Esophagus muscularis mucosa (tissue), 4 donors: Measurements from ENCODE around the gene STK33.

Source experiments
- CTCF ChIP-seq, 3 experiments: fragments of 200-600 bp in 2 of 3; fragments of 450-650 bp in 1 of 3; sonication (generic) in 2 of 3; IDR thresholded peaks; one replicate each; pipeline ENCODE4 v1.5.1; 2017 to 2019; ENCODE audit warnings: antibody characterized with exemption in 3 of 3, mild to moderate bottlenecking in 2 of 3, moderate library complexity in 1 of 3
- EP300 ChIP-seq: sonication (generic); formaldehyde crosslinking; IDR thresholded peaks from one replicate; pipeline ENCODE4 v1.6.1; 2017; ENCODE audit warnings: antibody characterized with exemption
- POLR2A ChIP-seq: fragments of 450-650 bp; IDR thresholded peaks from one replicate; pipeline ENCODE4 v1.6.1; 2017; ENCODE audit warnings: antibody characterized with exemption, moderate library complexity, mild to moderate bottlenecking, low read depth

DNA sequence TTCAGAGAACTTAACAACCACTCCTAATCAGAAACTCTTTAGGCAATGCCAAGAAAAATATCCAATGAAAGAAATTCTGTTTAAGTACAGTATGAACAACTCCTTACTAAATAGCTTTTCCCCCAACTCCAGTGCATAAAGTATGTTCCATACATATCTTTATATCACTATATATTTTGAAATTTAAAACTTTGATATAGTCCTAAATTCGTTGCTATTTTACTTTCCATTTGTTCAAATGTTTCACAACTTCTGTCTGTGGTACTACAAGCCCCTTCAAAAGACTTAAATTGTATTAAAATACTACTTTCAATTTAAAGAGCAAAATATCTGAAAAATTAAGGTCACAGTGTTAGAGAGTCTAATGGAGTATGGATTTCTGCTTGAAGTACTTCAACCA lies 52.6 kb downstream of the STK33 start:
- TF ChIP-seq CTCF (IDR thresholded peaks at IDR 0.05) (no peak), EP300 (no peak), POLR2A (no peak)
